ENCODE measurements around the gene CEACAM4.

CEACAM4 gene

DNA sequence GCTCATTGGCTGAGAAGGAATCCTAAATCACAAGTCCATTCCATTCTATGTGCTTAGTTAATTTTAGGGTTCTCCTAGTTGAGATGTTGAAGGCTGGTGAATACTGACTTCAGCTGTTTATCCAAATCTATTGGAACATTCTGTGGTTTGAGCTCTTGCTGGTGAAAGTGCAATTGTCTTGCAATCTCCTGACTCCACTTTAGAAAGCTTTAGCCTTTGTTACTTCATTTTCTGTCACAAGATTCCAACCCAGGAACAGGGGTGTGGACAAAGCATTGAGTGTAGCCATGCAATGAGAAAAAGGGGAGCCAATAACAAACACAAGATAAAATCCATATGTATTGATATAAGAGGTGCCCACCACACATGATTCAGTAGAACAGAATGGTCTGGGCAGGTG lies 35.9 kb downstream of the CEACAM4 start:
- no peak for DNase-seq (ENCODE audit: extremely low read depth, low read depth)
- TF ChIP-seq, protein P1, sequence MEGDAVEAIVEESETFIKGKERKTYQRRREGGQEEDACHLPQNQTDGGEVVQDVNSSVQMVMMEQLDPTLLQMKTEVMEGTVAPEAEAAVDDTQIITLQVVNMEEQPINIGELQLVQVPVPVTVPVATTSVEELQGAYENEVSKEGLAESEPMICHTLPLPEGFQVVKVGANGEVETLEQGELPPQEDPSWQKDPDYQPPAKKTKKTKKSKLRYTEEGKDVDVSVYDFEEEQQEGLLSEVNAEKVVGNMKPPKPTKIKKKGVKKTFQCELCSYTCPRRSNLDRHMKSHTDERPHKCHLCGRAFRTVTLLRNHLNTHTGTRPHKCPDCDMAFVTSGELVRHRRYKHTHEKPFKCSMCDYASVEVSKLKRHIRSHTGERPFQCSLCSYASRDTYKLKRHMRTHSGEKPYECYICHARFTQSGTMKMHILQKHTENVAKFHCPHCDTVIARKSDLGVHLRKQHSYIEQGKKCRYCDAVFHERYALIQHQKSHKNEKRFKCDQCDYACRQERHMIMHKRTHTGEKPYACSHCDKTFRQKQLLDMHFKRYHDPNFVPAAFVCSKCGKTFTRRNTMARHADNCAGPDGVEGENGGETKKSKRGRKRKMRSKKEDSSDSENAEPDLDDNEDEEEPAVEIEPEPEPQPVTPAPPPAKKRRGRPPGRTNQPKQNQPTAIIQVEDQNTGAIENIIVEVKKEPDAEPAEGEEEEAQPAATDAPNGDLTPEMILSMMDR (IDR thresholded peaks at IDR 0.05; ENCODE audit: low read depth, low read length), result no peak

DNA sequence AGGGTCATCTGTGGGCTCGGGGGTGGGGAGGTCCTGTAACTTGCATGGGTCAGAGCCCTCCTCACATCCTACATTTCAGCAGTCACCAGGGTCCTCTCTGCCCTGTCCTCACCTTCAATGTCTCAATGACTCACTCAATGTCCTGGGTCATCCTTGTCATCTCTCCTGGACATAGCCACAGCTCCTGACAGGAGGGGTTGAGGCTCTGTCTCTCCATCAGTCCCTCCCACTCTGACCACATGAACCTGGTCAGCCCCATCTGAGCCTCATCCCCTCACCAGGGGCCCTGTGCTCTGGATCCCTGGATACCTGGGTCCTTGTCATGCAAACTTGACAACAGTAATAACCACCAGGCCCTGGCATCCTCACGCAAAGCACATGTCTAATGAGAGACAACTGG lies 37.5 kb downstream of the CEACAM4 start:
- TF ChIP-seq, protein P1 (IDR thresholded peaks at IDR 0.05; ENCODE audit: low read depth, low read length), result no peak
- DNase-seq (ENCODE audit: extremely low read depth, low read depth), result no peak

DNA sequence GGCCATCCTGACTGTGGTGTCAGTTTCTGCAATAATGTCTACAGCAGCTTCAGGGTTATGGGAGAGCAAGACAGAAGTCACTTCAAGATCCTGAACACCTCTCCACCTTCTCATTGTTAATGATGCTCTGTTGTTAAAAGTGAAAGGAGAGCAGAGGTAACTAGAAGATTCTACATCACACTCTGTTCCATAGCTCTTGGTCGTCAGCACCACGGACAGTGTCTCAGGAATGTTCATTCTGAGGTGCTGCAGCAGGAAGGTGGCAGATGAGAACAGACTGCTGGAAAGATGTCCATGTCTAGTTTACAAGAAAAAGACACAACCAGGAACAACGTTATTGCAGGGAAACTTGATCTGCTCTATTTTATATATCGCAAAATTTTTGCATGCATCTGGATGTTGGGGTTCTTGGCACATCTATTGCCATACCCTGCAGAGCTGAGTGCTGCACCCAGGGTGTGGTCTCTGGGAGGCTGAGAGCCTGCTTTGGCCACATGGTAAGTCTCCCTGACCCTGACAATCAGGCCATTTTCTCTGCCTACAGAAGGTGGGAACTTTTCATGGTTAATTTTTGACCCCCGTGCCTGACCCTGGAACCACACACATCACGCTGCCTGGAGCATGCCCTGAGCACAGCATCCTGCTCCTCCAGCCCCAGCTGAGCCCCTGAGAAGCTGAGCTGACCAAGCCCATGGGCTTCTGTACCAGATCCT lies 38.2 kb downstream of the CEACAM4 start:
- no peak for DNase-seq (ENCODE audit: extremely low read depth, low read depth)
- TF ChIP-seq, protein P1 (IDR thresholded peaks at IDR 0.05; ENCODE audit: low read depth, low read length), result no peak

DNA sequence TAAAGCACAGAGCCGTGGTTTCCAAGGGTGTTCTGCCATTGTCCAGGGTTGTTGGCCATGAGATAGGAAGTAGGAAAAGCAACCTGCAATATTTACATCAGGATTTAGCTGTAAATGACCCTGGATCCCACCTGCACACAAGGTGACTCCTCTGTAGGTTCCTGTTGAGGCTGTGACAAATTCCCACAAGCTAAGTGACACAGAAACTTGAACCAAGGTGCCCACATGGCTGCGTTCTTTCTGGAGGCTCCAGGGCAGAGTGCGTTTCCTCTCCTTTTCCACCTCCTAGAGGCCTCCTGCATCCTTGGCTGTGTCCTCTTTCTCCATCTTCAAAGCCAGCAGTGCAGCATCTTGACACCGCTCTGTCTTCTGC lies 39.0 kb downstream of the CEACAM4 start:
- TF ChIP-seq, protein P1 (IDR thresholded peaks at IDR 0.05; ENCODE audit: low read depth, low read length), result no peak
- DNase-seq (ENCODE audit: extremely low read depth, low read depth), result no peak

DNA sequence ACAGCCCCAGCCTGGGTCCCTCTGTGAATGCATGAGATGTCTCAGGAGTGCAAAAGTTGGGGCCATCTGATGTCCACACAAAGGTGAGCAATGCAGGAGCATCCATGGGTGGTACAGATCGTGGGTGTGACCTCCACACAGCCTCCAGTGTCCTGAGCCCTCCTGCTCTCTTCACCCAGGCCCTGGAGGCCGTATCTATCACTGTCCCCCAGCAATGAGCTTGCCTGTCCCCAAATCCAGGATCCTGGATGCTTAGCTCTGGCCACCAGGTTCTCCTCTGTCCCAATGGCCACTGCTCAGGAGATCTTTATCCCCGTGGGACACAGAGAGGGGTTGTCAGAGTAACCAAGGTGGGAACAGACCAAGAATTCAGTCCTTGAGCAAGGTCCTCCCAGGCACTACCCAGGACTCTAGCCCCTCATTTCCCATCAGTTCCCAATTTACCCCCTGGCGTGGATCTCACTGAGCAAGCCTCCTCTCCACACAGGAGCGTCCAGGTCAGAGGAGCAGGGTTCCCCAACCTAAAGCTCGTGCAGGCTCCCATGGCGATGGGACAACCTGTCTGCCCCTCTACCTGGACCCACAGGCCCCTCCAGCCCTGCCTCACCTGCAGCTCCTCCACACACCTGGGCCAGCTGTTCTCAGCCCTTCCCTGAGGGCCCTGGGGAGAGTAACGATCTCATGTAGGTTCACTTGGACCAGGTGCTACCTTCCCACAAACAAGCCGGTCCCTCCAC lies 39.6 kb downstream of the CEACAM4 start:
- no peak for DNase-seq (ENCODE audit: extremely low read depth, low read depth)
- TF ChIP-seq, protein P1 (IDR thresholded peaks at IDR 0.05; ENCODE audit: low read depth, low read length), result no peak

DNA sequence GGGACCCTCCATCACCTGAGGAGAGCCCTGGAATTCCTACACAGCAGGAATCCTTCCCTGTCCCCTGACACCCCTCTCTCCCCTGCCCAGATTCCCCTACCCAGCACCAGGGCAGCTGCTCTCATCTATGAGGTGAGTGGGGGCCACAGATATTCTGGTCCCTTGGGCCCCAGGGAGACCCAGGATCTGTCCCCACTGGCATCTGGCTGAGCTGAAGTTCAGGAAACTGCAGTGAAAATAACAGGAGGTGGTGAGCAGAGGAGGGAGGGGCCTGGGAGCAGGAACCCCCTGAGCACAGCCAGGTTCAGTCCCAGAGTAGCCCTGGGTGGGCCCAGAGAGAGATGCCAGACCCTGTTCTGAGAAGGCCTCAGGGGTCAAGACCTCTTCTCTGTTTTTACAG lies 40.8 kb downstream of the CEACAM4 start:
- no peak for DNase-seq (ENCODE audit: extremely low read depth, low read depth)
- TF ChIP-seq, protein P1 (IDR thresholded peaks at IDR 0.05; ENCODE audit: low read depth, low read length), result no peak

DNA sequence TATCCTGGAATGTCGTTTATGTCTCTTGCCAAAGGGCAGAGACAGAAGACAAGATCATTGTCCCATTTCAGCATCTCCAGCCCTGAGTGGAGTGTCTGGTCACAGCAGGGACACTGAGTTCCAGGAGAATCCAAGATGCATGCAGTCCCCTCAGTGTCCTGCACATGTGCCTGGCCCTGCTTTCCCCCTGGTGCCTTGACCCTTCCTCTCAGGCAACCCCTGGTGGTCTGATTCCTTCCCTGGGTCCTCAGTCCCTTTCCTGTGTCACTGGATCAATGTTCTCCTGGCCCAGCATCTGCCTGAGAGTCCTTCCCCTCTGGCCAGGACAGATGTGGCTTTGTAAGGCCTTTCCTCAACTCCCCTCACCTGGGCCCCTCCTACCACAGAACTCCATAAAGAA lies 41.9 kb downstream of the CEACAM4 start:
- DNase-seq (ENCODE audit: extremely low read depth, low read depth), result no peak
- TF ChIP-seq, protein P1 (IDR thresholded peaks at IDR 0.05; ENCODE audit: low read depth, low read length), result no peak

All from AG09319 (cell line).